HCT116 (cell line): ENCODE data around the gene RYR2. TPM values are rescaled to one million over a fixed set of nuclear protein-coding genes. Genes with fewer than 3 reads are reported as not detected.

ENCODE experiments used
- ATAC-seq: fragments of 200-7000 bp; cut with Tn5 transposase; 2 replicates; pipeline ENCODE4 v1.9.1; 2020; ENCODE audit warnings: mild to moderate bottlenecking, moderate library complexity
- BruUV-seq: library from RNA; stranded (reverse); fragments of 400-500 nt; replicated peaks from 2 replicates; lab custom pipeline; 2021; lab: Mats Ljungman, UMichigan
- CTCF ChIA-PET: fragments of 300-600 bp; sonication (Branson Sonifier 250); formaldehyde crosslinking; loops from one replicate; lab custom pipeline; 2021; ENCODE audit warnings: antibody characterized with exemption; lab: Charles Lee
- POLR2A ChIA-PET: fragments of 300-600, 350-600 bp; sonication (Branson Sonifier 250); formaldehyde crosslinking; loops from one replicate; lab custom pipeline; 2021; ENCODE audit warnings: antibody characterized with exemption; lab: Charles Lee
- RAD21 ChIA-PET, 2 experiments: fragments of 300-600 bp; sonication (Branson Sonifier 250); formaldehyde crosslinking; loops; one replicate each; lab custom pipeline; 2023; ENCODE audit warnings: low total read pairs in 2 of 2; ENCODE audit not compliant: uncharacterized antibody in 2 of 2, unreplicated experiment in 2 of 2, low non-redundant PET in 1 of 2; lab: Charles Lee
- DNase-seq: peaks from one replicate; pipeline ENCODE4 v3.0.0-alpha.2; 2010; ENCODE audit warnings: low read depth, low spot score
- H2AFZ ChIP-seq: fragments of 200-600 bp; shearing (Covaris generic), sonication (generic); 2 replicates; pipeline ENCODE4 v1.6.1; 2017; ENCODE audit warnings: low read depth, mixed run types, mixed read lengths, antibody characterized with exemption, low read length; ENCODE audit not compliant: poor library complexity, severe bottlenecking
- H3K27ac ChIP-seq: 2 replicates; pipeline ENCODE4 v1.5.1; 2012; ENCODE audit warnings: low read depth, low read length
- H3K27me3 ChIP-seq: fragments of 200-600 bp; sonication (generic); 2 replicates; pipeline ENCODE4 v1.6.1; 2016; ENCODE audit warnings: mixed run types, low read length, mixed read lengths; ENCODE audit not compliant: insufficient read depth
- H3K36me3 ChIP-seq, 2 experiments: fragments of 200-500 bp in 1 of 2; fragments of 200-600 bp in 1 of 2; sonication (Bioruptor generic) in 1 of 2; sonication (generic) in 1 of 2; 2 replicates each; pipeline versions ENCODE4 v1.5.1 to v1.6.1; 2014 to 2016; ENCODE audit warnings: low read length in 2 of 2, inconsistent platforms in 1 of 2, mixed read lengths in 1 of 2, mixed run types in 1 of 2; ENCODE audit not compliant: insufficient read depth in 2 of 2, control insufficient read depth in 1 of 2
- H3K4me1 ChIP-seq, 2 experiments: fragments of 200-600 bp in 1 of 2; sonication (generic) in 1 of 2; 2 replicates each; pipeline versions ENCODE4 v1.5.1 to v1.6.1; 2012 to 2017; ENCODE audit warnings: low read length in 2 of 2, inconsistent platforms in 1 of 2, mild to moderate bottlenecking in 1 of 2, mixed read lengths in 1 of 2, mixed run types in 1 of 2, moderate library complexity in 1 of 2; ENCODE audit not compliant: insufficient read depth in 2 of 2, control insufficient read depth in 1 of 2
- H3K4me2 ChIP-seq: fragments of 200-600 bp; sonication (generic); 2 replicates; pipeline ENCODE4 v1.6.1; 2017; ENCODE audit warnings: mixed run types, low read length, mixed read lengths
- H3K4me3 ChIP-seq, 2 experiments: fragments of 200-600 bp in 1 of 2; sonication (generic) in 1 of 2; replicated peaks in 1 of 2; 2 replicates each; pipeline ENCODE4 v1.5.1; 2011 to 2016; ENCODE audit warnings: low read length in 2 of 2, control low read depth in 1 of 2, low read depth in 1 of 2, mild to moderate bottlenecking in 1 of 2, mixed read lengths in 1 of 2, mixed run types in 1 of 2
- H3K79me2 ChIP-seq: fragments of 200-600 bp; sonication (generic); 2 replicates; pipeline ENCODE4 v1.6.1; 2017; ENCODE audit warnings: mild to moderate bottlenecking, mixed run types, low read length, moderate library complexity, mixed read lengths; ENCODE audit not compliant: insufficient read depth
- H3K9ac ChIP-seq: fragments of 200-600 bp; sonication (generic); 2 replicates; pipeline ENCODE4 v1.6.1; 2016; ENCODE audit warnings: low read length, mixed read lengths
- H3K9me2 ChIP-seq: fragments of 200-600 bp; sonication (generic), shearing (Covaris generic); 2 replicates; pipeline ENCODE4 v1.6.1; 2017; ENCODE audit warnings: mixed run types, mild to moderate bottlenecking, moderate library complexity; ENCODE audit not compliant: insufficient read depth
- H3K9me3 ChIP-seq, 2 experiments: fragments of 200-500 bp in 1 of 2; fragments of 200-600 bp in 1 of 2; sonication (Bioruptor generic) in 1 of 2; sonication (generic) in 1 of 2; 2 replicates each; pipeline ENCODE4 v1.6.1; 2014 to 2017; ENCODE audit warnings: low read length in 2 of 2, mixed read lengths in 2 of 2, inconsistent platforms in 1 of 2, low read depth in 1 of 2, mild to moderate bottlenecking in 1 of 2, mixed run types in 1 of 2, moderate library complexity in 1 of 2; ENCODE audit not compliant: control insufficient read depth in 1 of 2, insufficient read depth in 1 of 2
- H4K20me1 ChIP-seq: fragments of 200-600 bp; sonication (generic), shearing (Covaris generic); 2 replicates; pipeline ENCODE4 v1.6.1; 2017; ENCODE audit warnings: mixed run types, mild to moderate bottlenecking, moderate library complexity; ENCODE audit not compliant: insufficient read depth
- ATF3 ChIP-seq: IDR thresholded peaks from 2 replicates; pipeline ENCODE4 v1.6.1; 2012
- CEBPB ChIP-seq: IDR thresholded peaks from 2 replicates; pipeline ENCODE4 v1.6.1; 2012; ENCODE audit warnings: low read depth
- JUND ChIP-seq: IDR thresholded peaks from 2 replicates; pipeline ENCODE4 v1.6.1; 2012
- POLR2A ChIP-seq: IDR thresholded peaks from 2 replicates; pipeline ENCODE4 v1.7.0; 2011; ENCODE audit warnings: borderline replicate concordance; ENCODE audit not compliant: insufficient read depth, insufficient read length; ENCODE audit errors: extremely low read depth
- ZBTB33 ChIP-seq: IDR thresholded peaks from 2 replicates; pipeline ENCODE4 v1.6.1; 2011; ENCODE audit warnings: mild to moderate bottlenecking, low read length, moderate library complexity; ENCODE audit not compliant: insufficient replicate concordance; ENCODE audit errors: extremely low read depth
- intact Hi-C: fragments of 100-400 bp; cut with micrococcal nuclease; formaldehyde crosslinking; loops from 2 replicates; pipeline ENCODE4 v1.10.0; 2022
- total RNA-seq: library from RNA; stranded (reverse); gene quantifications from one replicate; pipeline ENCODE4 v1.2.1, GENCODE V29; 2021; ENCODE audit not compliant: unreplicated experiment

RYR2 gene
- total RNA-seq, 1 experiment from 2014 or later = 0.02 TPM

GRCh38 chr1:237690656-237691055 lies 648.7 kb downstream of the RYR2 start:
- peaks cover 8 to 20% of the 10 kb centered on the region in 2 experiments; a peak in 2 of 4 replicates for H3K9me3 ChIP-seq
- H3K4me2 ChIP-seq = no peak overlapping the region
- H3K27me3 ChIP-seq = no peaks in the 10 kb centered on the region
- H3K9ac ChIP-seq = no peak overlapping the region
- TF ChIP-seq JUND = no peak
- TF ChIP-seq ZBTB33 = no peak
- TF ChIP-seq, all 23 proteins: peak for 0
- no peak overlapping the region for H2AFZ ChIP-seq
- H3K36me3 ChIP-seq = no peaks in the 10 kb centered on the region
- intact Hi-C loops = no loop called here
- BruUV-seq = no TSS peak
- no peaks in the 10 kb centered on the region for H3K9me2 ChIP-seq
- no peaks in the 10 kb centered on the region for H3K4me1 ChIP-seq
- no peak overlapping the region for H3K4me3 ChIP-seq
- RAD21 ChIA-PET = no interaction called here
- no peaks in the 10 kb centered on the region for H4K20me1 ChIP-seq
- DNase-seq (no peak), ATAC-seq (no peak)
- no peak overlapping the region for H3K27ac ChIP-seq
- CTCF ChIA-PET = no interaction called here
- H3K79me2 ChIP-seq = no peaks in the 10 kb centered on the region
- POLR2A ChIA-PET = no interaction called here

GRCh38 chr1:237692255-237692654 lies 650.3 kb downstream of the RYR2 start:
- TF ChIP-seq POLR2A (no peak), ATF3 (no peak), CEBPB (no peak), ZBTB33 (no peak)
- H3K27me3 ChIP-seq = no peaks in the 10 kb centered on the region
- H3K9ac ChIP-seq = no peak overlapping the region
- ATAC-seq (no peak), DNase-seq (no peak)
- H2AFZ ChIP-seq = no peak overlapping the region
- CTCF ChIA-PET = no interaction called here
- H3K79me2 ChIP-seq = no peaks in the 10 kb centered on the region
- H3K4me1 ChIP-seq = no peaks in the 10 kb centered on the region
- no peak overlapping the region for H3K27ac ChIP-seq
- RAD21 ChIA-PET = no interaction called here
- POLR2A ChIA-PET = no interaction called here
- no peaks in the 10 kb centered on the region for H3K9me2 ChIP-seq
- intact Hi-C loops = no loop called here
- BruUV-seq = no TSS peak
- H3K4me3 ChIP-seq = no peak overlapping the region
- no peaks in the 10 kb centered on the region for H3K36me3 ChIP-seq
- H3K4me2 ChIP-seq = no peak overlapping the region
- H4K20me1 ChIP-seq = no peaks in the 10 kb centered on the region
- peaks cover 5 to 20% of the 10 kb centered on the region in 2 experiments; a peak in 2 of 4 replicates for H3K9me3 ChIP-seq
